Measurements from ENCODE around the gene STOM.

STOM gene

DNA sequence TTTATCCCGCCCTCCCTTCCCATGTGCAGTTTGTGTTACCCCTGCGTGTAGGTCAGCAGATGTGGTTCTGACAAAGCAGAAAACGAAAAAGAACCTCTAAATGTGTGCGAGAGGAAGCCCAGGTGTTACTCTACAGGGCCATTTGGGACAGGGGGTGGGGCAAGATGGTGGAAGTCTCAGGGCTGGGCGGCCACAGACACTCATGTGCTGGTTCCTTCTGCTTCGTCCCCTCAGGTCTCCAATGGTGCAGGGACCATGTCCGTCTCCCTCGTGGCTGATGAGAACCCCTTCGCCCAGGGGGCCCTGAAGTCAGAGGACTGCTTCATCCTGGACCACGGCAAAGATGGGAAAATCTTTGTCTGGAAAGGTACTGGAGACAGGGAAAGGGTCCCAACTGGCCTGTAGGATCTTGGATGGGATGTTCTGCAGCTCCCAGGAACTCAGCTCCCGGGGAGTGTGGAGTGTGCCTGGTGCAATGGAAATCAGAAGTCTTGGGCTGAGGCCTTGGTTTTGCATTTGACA is 53.1 kb downstream of the STOM start:
- TF ChIP-seq, protein P1, sequence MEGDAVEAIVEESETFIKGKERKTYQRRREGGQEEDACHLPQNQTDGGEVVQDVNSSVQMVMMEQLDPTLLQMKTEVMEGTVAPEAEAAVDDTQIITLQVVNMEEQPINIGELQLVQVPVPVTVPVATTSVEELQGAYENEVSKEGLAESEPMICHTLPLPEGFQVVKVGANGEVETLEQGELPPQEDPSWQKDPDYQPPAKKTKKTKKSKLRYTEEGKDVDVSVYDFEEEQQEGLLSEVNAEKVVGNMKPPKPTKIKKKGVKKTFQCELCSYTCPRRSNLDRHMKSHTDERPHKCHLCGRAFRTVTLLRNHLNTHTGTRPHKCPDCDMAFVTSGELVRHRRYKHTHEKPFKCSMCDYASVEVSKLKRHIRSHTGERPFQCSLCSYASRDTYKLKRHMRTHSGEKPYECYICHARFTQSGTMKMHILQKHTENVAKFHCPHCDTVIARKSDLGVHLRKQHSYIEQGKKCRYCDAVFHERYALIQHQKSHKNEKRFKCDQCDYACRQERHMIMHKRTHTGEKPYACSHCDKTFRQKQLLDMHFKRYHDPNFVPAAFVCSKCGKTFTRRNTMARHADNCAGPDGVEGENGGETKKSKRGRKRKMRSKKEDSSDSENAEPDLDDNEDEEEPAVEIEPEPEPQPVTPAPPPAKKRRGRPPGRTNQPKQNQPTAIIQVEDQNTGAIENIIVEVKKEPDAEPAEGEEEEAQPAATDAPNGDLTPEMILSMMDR (IDR thresholded peaks at IDR 0.05; ENCODE audit: poor library complexity, severe bottlenecking): no peak
- DNase-seq (ENCODE audit: low spot score) (no peak), ATAC-seq (ENCODE audit: low read depth) (no peak)
- no peaks in the 10 kb centered on the region for H3K4me1 ChIP-seq (ENCODE audit: insufficient read depth, poor library complexity, severe bottlenecking)
- H3K36me3 ChIP-seq (ENCODE audit: low read depth): peaks cover 68% of the 10 kb centered on the region
- no peaks in the 10 kb centered on the region for H3K27me3 ChIP-seq (ENCODE audit: insufficient read depth, poor library complexity, severe bottlenecking)
- H3K27ac ChIP-seq (ENCODE audit: poor library complexity, severe bottlenecking): no peak overlapping the region
- no peak overlapping the region for H3K4me3 ChIP-seq (ENCODE audit: severe bottlenecking)
- no peaks in the 10 kb centered on the region for H3K9me3 ChIP-seq (ENCODE audit: severe bottlenecking)

DNA sequence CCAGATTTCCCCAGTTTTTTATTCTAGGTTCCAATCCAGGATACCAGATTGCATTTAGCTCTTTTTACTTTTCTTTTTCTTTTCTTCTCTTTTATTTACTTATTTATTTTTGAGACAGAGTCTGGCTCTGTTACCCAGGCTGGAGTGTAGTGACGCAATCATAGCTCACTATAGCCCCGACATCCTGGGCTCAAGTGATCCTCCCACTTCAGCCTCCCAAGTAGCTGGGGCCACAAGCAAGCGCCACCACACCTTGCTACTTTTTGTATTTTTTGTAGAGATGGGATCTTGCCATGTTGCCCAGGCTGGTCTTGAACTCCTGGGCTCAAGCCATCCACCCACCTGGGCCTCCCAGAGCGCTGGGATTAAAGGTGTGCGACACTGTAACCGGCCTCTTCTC is 53.7 kb downstream of the STOM start:
- Histone ChIP-seq H3K9me3 (ENCODE audit: severe bottlenecking) (no peaks in the 10 kb centered on the region), H3K27me3 (ENCODE audit: insufficient read depth, poor library complexity, severe bottlenecking) (no peaks in the 10 kb centered on the region), H3K4me3 (ENCODE audit: severe bottlenecking) (no peak overlapping the region), H3K36me3 (ENCODE audit: low read depth) (peaks cover 67% of the 10 kb centered on the region), H3K27ac (ENCODE audit: poor library complexity, severe bottlenecking) (no peak overlapping the region), H3K4me1 (ENCODE audit: insufficient read depth, poor library complexity, severe bottlenecking) (no peaks in the 10 kb centered on the region)
- TF ChIP-seq, protein P1 (IDR thresholded peaks at IDR 0.05; ENCODE audit: poor library complexity, severe bottlenecking): no peak
- no peak for DNase-seq (ENCODE audit: low spot score)
- no peak for ATAC-seq (ENCODE audit: low read depth)

DNA sequence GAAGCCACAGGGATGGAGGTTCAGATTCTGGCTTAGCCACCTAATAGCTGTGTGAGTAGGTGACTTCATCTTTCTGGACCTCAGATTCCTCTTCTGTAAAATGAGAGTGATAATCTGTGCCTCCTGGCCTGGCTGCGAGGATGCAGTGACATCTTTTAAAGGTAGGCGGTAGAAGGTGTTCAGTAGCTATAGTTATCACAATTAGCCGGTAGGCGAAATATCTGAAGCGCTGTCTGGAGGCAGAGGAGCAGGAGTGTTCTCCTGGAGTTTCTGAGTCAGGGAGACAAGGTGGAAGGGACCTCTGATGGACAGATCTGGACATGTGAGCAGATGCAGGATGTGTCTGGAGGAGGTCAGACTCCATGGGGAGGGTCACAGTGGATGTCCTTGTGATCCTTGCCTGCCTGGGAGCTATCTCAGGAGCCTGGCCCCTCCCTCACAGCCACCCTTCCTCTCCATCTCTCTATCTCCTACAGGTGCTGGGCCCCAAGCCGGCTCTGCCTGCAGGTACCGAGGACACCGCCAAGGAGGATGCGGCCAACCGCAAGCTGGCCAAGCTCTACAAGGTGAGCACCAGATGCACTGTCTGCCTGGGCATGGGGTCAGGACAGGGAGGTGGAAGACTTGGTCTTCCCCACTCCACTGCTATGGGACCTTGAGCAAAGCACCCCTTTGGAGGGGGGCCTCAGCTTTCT is 56.4 kb downstream of the STOM start:
- ATAC-seq (ENCODE audit: low read depth): no peak
- no peaks in the 10 kb centered on the region for H3K27me3 ChIP-seq (ENCODE audit: insufficient read depth, poor library complexity, severe bottlenecking)

DNA sequence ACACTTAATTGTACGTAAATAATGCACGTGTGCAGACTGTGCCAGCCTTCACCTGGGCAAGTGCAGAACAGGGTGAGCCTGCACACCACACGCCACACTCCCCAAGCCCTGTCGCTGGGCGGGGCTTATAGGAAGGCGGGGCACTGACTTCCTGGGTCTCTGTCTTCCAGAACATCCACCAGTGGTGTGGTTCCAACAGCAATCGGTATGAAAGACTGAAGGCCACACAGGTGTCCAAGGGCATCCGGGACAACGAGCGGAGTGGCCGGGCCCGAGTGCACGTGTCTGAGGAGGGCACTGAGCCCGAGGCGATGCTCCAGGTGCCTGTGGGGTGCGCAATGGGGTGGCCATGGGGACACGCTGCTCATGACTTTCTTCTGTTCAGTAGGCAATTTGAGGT is 57.9 kb downstream of the STOM start:
- Histone ChIP-seq H3K4me3 (ENCODE audit: severe bottlenecking) (no peak overlapping the region), H3K36me3 (ENCODE audit: low read depth) (peaks cover 52% of the 10 kb centered on the region), H3K9me3 (ENCODE audit: severe bottlenecking) (no peaks in the 10 kb centered on the region), H3K27ac (ENCODE audit: poor library complexity, severe bottlenecking) (no peak overlapping the region), H3K4me1 (ENCODE audit: insufficient read depth, poor library complexity, severe bottlenecking) (no peaks in the 10 kb centered on the region), H3K27me3 (ENCODE audit: insufficient read depth, poor library complexity, severe bottlenecking) (no peaks in the 10 kb centered on the region)
- ATAC-seq (ENCODE audit: low read depth) (no peak), DNase-seq (ENCODE audit: low spot score) (peak; percentile 30)
- TF ChIP-seq, protein P1 (IDR thresholded peaks at IDR 0.05; ENCODE audit: poor library complexity, severe bottlenecking): no peak

More for the DNA sequence above, 56.4 kb downstream of the STOM start:
- Histone ChIP-seq H3K4me3 (ENCODE audit: severe bottlenecking) (no peak overlapping the region), H3K4me1 (ENCODE audit: insufficient read depth, poor library complexity, severe bottlenecking) (no peaks in the 10 kb centered on the region), H3K9me3 (ENCODE audit: severe bottlenecking) (no peaks in the 10 kb centered on the region), H3K36me3 (ENCODE audit: low read depth) (peaks cover 58% of the 10 kb centered on the region), H3K27ac (ENCODE audit: poor library complexity, severe bottlenecking) (no peak overlapping the region)
- TF ChIP-seq, protein P1 (IDR thresholded peaks at IDR 0.05; ENCODE audit: poor library complexity, severe bottlenecking): no peak
- no peak for DNase-seq (ENCODE audit: low spot score)

DNA sequence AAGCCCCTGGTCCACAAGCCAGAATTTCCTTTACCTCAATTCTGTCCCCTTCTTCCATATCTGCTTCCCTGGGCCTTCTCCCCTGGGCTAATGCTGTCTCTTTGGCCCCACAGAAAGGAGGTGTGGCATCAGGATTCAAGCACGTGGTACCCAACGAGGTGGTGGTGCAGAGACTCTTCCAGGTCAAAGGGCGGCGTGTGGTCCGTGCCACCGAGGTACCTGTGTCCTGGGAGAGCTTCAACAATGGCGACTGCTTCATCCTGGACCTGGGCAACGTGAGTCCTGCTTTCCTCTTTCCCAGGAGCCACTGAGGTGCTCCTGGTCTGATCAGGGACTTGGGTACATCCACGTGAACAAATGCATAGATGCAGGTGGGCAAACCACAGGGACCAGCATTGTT is 59.5 kb downstream of the STOM start:
- DNase-seq (ENCODE audit: low spot score) (peak; percentile 22), ATAC-seq (ENCODE audit: low read depth) (no peak)
- H3K27me3 ChIP-seq (ENCODE audit: insufficient read depth, poor library complexity, severe bottlenecking): no peaks in the 10 kb centered on the region
- no peak overlapping the region for H3K27ac ChIP-seq (ENCODE audit: poor library complexity, severe bottlenecking)
- no peaks in the 10 kb centered on the region for H3K4me1 ChIP-seq (ENCODE audit: insufficient read depth, poor library complexity, severe bottlenecking)
- no peaks in the 10 kb centered on the region for H3K9me3 ChIP-seq (ENCODE audit: severe bottlenecking)
- H3K36me3 ChIP-seq (ENCODE audit: low read depth): peaks cover 48% of the 10 kb centered on the region
- TF ChIP-seq, protein P1 (IDR thresholded peaks at IDR 0.05; ENCODE audit: poor library complexity, severe bottlenecking): no peak
- no peak overlapping the region for H3K4me3 ChIP-seq (ENCODE audit: severe bottlenecking)
